Ectodermal cell (in vitro differentiated cells): ENCODE measurements around the gene NR5A1.

Experiments used
- H3K27ac ChIP-seq: 2 replicates; pipeline ENCODE4 v1.7.0; 2013; ENCODE audit warnings: mild to moderate bottlenecking, low read depth, low read length; ENCODE audit not compliant: insufficient read depth, poor library complexity, severe bottlenecking
- H3K27me3 ChIP-seq: 2 replicates; pipeline ENCODE4 v1.7.0; 2013; ENCODE audit warnings: mild to moderate bottlenecking, low read length; ENCODE audit not compliant: insufficient read depth, control insufficient read depth, poor library complexity, severe bottlenecking
- H3K36me3 ChIP-seq: one replicate; pipeline ENCODE4 v1.7.0; 2013; ENCODE audit warnings: low read length; ENCODE audit not compliant: control insufficient read depth, insufficient read depth
- H3K4me1 ChIP-seq: one replicate; pipeline ENCODE4 v1.7.0; 2013; ENCODE audit warnings: low read length; ENCODE audit not compliant: control insufficient read depth, insufficient read depth
- H3K4me3 ChIP-seq: 2 replicates; pipeline ENCODE4 v1.7.0; 2013; ENCODE audit warnings: low read depth, low read length, control low read depth; ENCODE audit not compliant: insufficient read depth
- H3K9me3 ChIP-seq: 2 replicates; pipeline ENCODE4 v1.7.0; 2013; ENCODE audit warnings: mild to moderate bottlenecking, low read length, moderate library complexity; ENCODE audit not compliant: control insufficient read depth
- WGBS, 2 experiments: methylation state at CpG; one replicate each; pipeline ENCODE4 v1.1.7; 2013; ENCODE audit warnings: missing lambda C conversion rate in 2 of 2; 5-methylcytosine and 5-hydroxymethylcytosine counted together

Gene NR5A1

DNA sequence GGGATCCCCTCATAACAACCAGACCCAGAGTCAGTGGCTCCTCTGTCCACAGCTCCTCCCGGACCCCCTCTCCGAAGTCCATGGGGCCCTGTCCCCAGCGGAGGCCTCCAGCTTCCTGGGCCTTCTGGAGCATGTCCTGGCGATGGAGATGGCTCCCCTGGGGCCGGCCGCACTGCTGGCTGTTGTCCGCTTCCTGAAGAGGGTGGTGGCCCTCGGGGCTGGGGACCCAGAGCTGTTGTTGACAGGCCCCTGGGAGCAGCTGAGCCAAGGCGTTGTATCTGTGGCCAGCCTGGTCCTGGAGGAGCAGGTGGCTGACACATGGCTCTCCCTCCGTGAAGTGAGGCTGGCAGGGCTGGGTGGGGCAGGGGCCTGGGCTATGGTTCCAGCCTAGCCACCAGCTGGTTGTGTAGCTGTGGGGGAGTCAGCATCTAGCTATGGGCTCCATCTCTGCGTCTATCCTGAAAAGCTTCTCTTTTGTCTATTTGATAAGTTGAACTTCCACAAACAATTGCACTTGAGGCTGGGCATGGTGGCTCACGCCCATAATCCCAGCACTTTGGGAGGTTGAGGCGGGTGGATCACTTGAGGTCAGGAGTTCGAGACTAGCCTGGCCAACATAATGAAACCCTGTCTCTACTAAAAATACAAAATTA is 52.3 kb downstream of the NR5A1 start:
- H3K36me3 ChIP-seq = no peaks in the 10 kb centered on the region
- no peak overlapping the region for H3K4me3 ChIP-seq
- peaks cover 39% of the 10 kb centered on the region for H3K27me3 ChIP-seq
- H3K27ac ChIP-seq = no peak overlapping the region
- 91 to 94% methylated on average over 14 of the region's 14 CpGs for WGBS, 2 experiments
- H3K9me3 ChIP-seq = no peaks in the 10 kb centered on the region
- peaks cover 9% of the 10 kb centered on the region for H3K4me1 ChIP-seq

DNA sequence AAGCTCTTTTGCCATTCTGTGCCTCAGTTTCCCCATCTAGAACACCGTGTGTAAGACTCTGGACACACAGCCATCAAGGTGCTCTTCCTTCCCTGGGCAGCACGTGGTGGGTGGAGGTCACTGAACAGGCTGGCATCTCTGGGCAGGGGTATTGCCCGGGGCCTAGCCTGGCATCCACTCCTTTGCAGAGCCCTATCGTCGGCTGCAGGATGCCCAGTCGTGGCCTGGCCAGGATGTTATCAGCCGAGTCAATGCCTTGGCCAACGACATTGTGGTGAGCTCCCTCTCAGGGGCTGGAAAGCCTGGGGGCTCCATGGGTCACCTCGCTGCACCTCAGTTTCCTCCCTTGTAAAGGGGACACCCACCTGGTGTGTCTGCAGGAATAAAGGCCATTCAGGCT is 52.9 kb downstream of the NR5A1 start:
- Histone ChIP-seq H3K4me3 (no peak overlapping the region), H3K27ac (no peak overlapping the region), H3K4me1 (peaks cover 9% of the 10 kb centered on the region), H3K9me3 (no peaks in the 10 kb centered on the region), H3K27me3 (peaks cover 39% of the 10 kb centered on the region), H3K36me3 (no peaks in the 10 kb centered on the region)
- 92 to 94% methylated on average over 9 of the region's 9 CpGs for WGBS, 2 experiments

GRCh38 chr9:124453586-124454191 is 53.5 kb downstream of the NR5A1 start:
- H3K4me3 ChIP-seq = peak overlapping the region; percentile 30
- H3K27me3 ChIP-seq = peaks cover 39% of the 10 kb centered on the region
- 34 to 35% methylated on average over 33 to 35 of the region's 35 CpGs for WGBS, 2 experiments
- H3K9me3 ChIP-seq = no peaks in the 10 kb centered on the region
- H3K27ac ChIP-seq = no peak overlapping the region
- H3K36me3 ChIP-seq = no peaks in the 10 kb centered on the region
- H3K4me1 ChIP-seq = peaks cover 9% of the 10 kb centered on the region

DNA sequence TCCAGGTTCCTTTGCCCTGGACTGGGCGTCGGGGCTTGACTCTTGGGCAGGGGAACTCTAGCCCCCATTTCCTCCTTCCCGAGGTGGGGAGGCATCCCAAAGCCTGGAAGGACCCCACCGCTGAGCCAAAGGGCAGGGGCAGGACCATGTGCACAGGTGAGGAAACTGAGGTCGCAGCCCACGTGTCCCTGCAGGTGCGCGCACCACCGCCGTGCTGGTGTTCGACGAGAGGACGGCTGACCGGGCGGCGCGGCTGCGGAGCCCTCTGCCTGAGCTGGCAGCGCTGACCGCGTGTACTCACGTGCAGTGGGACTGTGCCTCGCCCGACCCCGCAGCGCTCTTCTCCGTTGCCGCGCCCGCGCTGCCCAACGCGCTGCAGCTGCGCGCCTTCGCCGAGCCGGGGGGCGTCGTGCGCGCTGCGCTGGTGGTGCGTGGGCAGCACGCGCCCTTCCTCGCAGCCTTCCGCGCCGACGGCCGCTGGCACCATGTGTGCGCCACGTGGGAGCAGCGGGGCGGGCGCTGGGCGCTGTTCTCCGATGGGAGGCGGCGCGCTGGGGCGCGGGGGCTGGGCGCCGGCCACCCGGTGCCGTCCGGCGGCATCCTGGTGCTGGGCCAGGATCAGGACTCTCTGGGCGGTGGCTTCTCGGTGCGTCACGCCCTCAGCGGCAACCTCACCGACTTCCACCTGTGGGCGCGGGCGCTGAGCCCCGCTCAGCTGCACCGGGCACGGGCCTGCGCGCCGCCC is 54.2 kb downstream of the NR5A1 start:
- H3K27ac ChIP-seq = no peak overlapping the region
- H3K4me1 ChIP-seq = peaks cover 9% of the 10 kb centered on the region
- no peaks in the 10 kb centered on the region for H3K9me3 ChIP-seq
- 61 to 62% methylated on average over 85 of the region's 85 CpGs for WGBS, 2 experiments
- H3K4me3 ChIP-seq = peak overlapping the region; percentile 30
- H3K27me3 ChIP-seq = peaks cover 39% of the 10 kb centered on the region
- H3K36me3 ChIP-seq = no peaks in the 10 kb centered on the region

DNA sequence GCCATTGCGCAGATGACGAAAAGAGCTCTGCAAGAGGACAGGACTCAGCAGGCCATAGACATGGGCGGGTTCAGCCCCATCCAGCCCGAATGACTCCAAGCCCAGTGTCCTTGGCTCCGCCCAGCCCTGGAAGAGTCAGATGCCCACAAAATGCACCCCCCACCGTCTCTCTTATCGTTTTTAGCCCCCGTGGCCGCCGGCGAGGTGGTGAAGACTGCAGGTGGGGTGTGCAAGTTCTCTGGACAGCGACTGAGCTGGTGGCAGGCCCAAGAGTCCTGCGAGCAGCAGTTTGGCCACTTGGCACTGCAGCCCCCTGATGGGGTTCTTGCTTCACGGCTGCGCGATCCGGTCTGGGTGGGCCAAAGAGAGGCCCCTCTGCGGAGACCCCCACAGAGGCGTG is 54.9 kb downstream of the NR5A1 start:
- peaks cover 9% of the 10 kb centered on the region for H3K4me1 ChIP-seq
- no peak overlapping the region for H3K27ac ChIP-seq
- H3K36me3 ChIP-seq = no peaks in the 10 kb centered on the region
- no peaks in the 10 kb centered on the region for H3K9me3 ChIP-seq
- peaks cover 39% of the 10 kb centered on the region for H3K27me3 ChIP-seq
- H3K4me3 ChIP-seq = no peak overlapping the region
- WGBS, 2 experiments = 90 to 91% methylated on average over 19 of the region's 19 CpGs

GRCh38 chr9:124450931-124451661 is 56.1 kb downstream of the NR5A1 start:
- Histone ChIP-seq H3K4me1 (peaks cover 9% of the 10 kb centered on the region), H3K36me3 (no peaks in the 10 kb centered on the region), H3K4me3 (peak overlapping the region; percentile 27), H3K27ac (no peak overlapping the region), H3K9me3 (no peaks in the 10 kb centered on the region), H3K27me3 (peaks cover 39% of the 10 kb centered on the region)
- WGBS, 2 experiments = 62 to 66% methylated on average over 19 of the region's 19 CpGs

GRCh38 chr9:124450241-124450924 is 56.8 kb downstream of the NR5A1 start, which contains the start of gene ADGRD2:
TSS of gene ADGRD2 (plus strand) at chr9:124450451. CDS start at chr9:124451667, 1,216 bp downstream.
- Histone ChIP-seq H3K4me3 (peak within 1 kb of the TSS; percentile 27), H3K36me3 (no peaks in the 10 kb centered on the region), H3K27ac (no peak within 1 kb of the TSS), H3K27me3 (peaks cover 39% of the 10 kb centered on the region), H3K4me1 (peaks cover 9% of the 10 kb centered on the region), H3K9me3 (no peaks in the 10 kb centered on the region)
- 4 to 5% methylated on average over 41 of the region's 41 CpGs for WGBS, 2 experiments

DNA sequence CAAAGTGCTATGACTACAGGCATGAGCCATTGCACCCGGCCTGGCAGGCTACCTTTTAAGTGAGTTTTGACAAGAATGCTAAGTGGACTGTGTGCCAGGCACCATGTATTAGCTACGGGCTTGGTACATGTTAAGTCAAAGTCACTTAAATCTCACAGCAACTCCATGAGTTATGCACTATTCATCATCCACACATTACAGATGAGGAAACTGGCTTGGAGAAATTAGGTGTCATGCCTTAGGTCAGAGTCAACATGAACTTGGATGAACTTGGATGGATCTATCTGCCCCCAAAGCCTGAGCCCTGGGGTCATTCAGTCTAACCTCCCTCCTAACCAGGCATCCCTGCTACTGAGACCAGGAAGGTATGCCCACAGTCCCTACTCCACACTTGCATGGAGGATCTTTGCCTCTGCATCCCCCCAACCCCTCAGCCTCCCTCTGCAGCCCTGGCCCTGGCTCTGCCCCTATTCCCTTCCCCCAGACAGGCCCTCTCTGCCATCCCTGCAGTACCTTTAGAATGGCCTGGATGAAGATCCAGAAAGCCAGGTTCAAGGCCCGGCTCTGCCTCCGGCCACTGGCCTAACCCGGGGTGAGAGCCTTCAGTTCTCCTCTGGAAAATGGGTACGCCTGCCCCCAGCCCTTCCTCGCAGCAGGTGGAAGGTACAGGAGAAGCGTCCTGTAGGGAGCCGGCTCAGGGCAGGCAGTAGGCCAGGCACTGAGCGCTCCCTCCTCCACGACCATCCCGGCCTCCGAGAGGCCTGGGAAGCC is 57.6 kb downstream of the NR5A1 start:
- Histone ChIP-seq H3K4me1 (peaks cover 9% of the 10 kb centered on the region), H3K27ac (no peak overlapping the region), H3K36me3 (no peaks in the 10 kb centered on the region), H3K9me3 (no peaks in the 10 kb centered on the region), H3K27me3 (peaks cover 39% of the 10 kb centered on the region), H3K4me3 (no peak overlapping the region)
- WGBS, 2 experiments = 82 to 85% methylated on average over 13 of the region's 13 CpGs

- Histone ChIP-seq H3K27ac (no peak overlapping the region), H3K4me1 (peaks cover 9% of the 10 kb centered on the region), H3K4me3 (no peak overlapping the region), H3K36me3 (no peaks in the 10 kb centered on the region), H3K27me3 (peaks cover 28% of the 10 kb centered on the region), H3K9me3 (no peaks in the 10 kb centered on the region)
- 91 to 94% methylated on average over 7 of the region's 7 CpGs for WGBS, 2 experiments
Measured at GRCh38 chr9:124448019-124448418, 59.2 kb downstream of the NR5A1 start.
